Fibroblast of upper back skin (primary cell): Measurements from ENCODE around the gene SLC16A8.

Experiments
- DNase-seq: peaks from one replicate; pipeline ENCODE4 v3.0.0-alpha.2; 2013

Gene SLC16A8

DNA sequence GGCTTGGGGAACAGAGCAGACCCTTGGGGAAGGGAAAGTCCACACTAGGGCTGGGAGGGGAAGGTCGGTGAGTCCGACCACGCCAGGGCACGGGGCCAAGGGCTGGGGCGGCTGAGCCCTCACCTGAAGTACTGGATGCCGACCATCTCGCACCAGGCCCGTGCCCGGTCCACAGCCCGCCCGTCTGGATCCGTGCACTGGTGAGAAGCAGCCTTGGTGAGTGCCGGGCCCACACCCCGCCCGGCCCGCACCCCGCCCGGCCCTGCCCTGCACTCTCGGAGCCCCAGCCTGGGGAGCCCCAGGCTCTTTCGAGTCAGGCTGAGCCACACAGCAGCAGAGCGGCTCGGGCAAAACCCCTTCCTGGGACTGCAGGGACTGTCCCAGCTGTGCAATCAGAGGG is 28.4 kb upstream of the SLC16A8 start:
- no peak for DNase-seq

- DNase-seq: no peak
Observed at GRCh38 chr22:38111925-38112355, 28.0 kb upstream of the SLC16A8 start.

DNA sequence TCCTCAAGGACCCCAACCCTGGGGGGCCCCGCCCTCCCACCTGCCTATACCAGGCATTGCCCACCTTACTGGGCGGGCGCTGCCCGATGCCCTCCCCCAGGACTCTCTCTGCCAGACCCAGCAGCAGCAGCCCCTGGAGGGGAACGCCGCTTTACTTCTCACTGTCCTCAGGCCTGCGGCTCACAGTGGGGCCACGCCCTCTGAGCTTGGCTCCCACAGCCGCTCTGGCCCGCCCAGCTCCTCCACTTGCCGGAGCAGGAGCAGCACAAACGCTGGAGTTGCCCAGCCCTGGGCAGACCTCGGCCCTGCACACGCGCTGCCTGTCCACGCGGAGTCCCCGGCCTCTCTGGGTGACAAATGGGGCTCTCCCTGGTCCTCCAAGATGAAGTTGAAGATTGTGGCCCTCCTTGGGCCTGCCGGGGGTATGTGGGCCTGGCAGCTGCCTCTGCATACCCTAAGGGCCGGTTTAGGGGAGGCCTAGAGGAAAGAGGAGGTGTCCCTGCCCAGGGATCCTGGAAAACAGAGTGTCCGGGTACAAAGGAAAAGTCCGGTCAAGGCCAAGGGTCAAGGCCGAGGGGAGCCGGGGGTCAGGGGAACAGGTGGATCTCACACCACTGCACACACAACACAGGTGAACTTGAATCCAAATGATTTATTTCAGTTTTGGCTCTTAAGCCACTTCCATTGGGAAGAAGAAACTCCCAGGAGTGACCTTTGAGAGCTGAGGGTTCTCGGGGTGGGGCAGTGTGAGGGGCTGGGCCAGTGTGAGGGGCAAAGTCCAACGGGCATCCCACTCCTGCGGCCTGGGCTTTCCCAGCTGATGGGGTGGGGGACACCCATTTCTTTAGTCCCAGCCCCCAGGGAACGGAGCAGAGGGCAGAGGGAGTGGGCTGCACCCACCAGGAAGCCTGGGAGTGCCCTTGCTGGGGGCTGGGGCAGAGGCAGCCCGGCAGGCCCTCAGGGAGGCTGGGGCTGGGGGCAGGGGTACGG is 27.2 kb upstream of the SLC16A8 start:
- DNase-seq: no peak

DNA sequence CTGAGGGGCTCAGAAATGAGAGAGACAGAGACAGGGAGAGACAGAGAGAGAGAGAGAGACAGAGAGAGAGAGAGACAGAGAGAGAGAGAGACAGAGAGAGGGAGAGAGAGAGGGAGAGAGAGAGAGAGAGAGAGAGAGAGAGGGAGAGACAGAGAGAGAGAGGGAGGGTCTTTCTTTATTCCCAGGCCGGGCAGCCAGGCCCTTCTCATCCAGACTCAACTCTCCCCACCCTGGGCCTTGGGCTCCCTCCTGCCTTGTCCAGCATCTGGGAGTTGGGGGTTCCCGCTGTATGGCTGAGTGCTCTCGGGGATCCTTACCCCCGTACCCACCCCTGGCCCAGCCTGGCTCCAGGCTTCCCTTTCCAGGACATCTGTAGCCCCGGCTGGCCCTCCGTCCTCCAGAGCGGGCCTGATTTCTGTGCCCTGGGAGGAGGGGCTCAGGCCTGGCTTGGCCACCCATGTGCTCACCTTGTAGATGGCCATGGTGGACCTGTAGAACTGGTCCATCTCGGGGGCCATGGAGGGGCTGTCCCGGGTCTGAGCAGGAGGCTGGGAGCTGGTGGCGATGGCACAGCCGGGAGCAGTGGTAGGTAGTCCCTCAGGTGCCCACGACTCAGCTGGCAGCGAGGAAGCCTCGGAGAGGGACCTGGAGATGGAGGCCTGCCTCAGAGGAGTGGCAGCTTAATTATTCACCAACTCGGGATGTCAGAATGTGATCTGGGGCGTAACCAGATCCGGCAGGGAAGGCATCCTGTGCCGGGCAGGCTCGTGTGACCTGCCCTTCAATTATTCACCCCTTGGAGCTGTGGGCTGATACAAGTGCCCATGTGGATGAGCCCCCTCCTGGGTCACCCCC is 26.3 kb upstream of the SLC16A8 start, which contains the start of gene BAIAP2L2:
BAIAP2L2 (minus strand) TSS at position 677 of the 855 bp plus-strand sequence; CDS start at position 518, 159 bp downstream.
- DNase-seq: no peak

DNA sequence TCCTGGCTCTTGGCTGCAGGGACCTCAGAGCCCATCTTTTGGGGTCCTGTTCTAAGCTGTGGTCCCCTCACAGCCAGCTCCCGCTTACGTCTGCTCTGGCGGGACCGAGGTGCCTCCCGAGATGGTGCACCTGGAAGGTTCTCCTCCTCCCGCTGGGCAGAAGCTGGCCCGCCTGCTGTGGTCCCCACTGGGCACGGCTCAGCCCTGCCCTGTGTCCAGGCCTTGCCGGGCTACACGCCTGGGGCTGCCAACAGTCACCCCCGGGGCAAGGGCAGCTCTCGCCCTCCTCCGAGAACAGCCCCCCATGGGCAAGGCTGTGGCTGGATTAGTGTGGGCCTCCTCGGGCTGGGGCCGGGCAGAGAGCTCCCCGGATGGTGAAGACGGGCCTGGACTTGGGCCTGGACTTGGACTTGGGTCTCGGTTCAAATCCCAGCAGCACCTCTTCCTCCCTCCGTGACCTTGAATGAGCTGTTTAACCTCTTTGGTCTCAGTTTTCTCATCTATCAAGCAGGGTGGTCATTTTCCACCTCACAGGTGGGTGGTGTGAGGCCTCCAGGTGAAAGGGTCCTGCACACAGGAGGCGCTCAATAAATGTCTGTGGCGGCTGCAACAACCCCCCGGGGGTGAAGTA is 25.5 kb upstream of the SLC16A8 start:
- no peak for DNase-seq

- DNase-seq: no peak
Observed at GRCh38 chr22:38108561-38109319, 24.8 kb upstream of the SLC16A8 start.

DNA sequence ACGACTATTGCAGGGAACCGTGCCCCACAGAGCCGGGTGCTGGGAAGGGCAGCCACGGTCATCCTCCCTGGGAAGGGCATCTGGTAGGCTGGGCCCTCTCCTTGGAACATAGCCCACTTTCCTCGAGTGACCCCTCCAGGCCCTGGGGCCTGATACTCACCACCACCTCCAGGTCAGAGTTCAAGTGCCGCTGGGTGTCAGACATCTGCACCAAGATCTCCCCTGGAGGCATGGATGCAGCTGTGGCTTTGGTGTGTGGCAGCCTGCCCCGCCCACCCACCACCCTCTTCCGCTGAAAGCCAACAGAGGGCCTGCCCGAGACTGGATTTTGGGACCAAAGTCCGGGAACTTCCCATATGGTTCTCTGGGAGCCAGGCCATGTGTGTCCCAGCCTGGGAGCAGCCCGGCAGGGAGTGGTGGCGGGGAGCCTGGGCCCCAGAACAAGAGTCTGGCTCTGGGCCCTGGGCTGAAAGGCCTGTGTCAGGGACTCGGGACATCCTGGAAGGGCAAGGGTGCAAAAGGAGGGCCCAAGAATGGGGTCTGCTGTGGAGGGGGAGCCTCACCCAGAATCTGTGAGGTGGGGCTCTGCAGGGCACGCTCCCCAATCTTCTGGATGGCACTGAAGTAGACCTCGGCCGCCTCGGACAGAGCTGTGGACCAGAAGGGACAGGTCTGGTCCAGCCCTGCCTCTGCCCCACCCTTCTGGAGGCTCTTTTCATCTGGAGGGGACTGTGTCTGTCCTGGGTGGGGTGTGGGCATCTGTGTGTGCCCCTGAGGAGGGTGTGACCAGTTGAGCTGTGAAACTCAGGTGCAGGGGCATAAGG is 23.9 kb upstream of the SLC16A8 start:
- DNase-seq: no peak

DNA sequence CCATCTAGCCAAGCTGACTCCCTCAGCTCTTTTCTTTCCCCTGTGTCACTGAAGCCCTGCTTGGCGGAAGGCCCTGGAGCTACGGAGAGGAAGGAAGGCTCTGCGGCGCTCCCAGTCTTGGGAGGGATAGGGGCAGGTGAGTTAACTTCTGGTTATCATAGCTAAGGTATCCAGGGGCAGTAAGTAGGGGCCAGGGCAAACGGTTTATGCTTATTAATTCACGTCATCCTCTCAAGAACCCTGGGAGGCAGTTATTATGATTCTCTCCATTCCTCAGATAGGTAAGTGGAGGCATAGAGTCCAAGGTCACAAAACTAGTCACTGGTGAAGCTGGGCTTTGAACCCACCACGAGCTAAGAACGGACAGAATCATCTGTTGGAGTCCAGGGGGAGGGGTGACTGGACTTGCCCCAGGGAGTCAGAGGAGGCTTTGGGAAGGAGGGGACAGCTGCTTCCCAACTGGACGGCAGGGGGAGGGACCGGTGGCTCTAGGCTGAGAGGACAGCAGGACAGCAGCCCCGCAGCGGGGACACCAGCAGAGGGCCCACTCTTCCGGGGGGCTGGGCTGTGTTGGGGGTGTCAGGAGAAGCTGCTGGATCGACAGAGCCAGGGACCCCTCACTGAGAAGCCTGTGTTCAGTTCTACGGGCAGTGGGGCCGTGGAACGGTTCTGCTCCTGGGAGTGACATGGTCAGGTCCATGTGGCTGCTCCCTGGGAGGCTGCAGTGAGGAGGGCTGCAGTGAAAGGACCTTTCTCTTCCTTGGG is 23.0 kb upstream of the SLC16A8 start:
- DNase-seq: no peak

DNA sequence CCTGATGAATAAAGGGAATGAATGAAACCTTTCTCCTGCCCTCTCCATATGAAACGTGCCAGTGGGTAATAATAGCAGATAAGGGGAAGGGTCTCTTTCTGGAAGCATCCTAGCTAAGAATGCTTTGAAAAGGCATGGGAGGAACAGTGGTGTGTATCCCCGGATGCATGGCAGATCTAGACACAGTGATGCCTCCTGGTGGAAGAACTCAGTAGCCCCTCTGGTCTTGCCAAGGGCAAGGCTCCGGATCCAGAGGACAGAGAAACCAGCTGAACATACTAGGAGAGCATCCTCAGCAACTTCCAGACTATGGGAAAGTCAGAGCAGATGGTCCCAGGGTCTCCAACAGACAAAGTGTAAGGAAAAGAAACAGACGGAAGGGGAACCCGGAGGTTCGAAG is 20.1 kb upstream of the SLC16A8 start:
- DNase-seq: no peak

DNA sequence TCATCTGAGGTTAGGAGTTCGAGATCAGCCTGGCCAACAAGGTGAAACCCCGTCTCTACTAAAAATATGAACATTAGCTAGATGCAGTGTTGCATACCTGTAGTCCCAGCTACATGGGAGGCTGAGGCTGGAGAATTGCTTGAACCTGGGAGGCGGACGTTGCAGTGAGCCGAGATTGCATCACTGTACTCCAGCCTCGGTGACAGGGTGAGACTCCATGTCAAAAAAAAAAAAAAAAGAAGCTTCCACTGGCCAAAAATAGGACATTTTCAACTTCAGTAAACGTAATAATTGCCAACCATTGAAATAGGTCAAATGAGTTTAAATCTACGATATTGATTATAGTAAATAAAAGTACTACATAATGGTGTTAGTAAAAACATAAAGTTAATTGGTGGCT is 19.7 kb upstream of the SLC16A8 start:
- no peak for DNase-seq

DNA sequence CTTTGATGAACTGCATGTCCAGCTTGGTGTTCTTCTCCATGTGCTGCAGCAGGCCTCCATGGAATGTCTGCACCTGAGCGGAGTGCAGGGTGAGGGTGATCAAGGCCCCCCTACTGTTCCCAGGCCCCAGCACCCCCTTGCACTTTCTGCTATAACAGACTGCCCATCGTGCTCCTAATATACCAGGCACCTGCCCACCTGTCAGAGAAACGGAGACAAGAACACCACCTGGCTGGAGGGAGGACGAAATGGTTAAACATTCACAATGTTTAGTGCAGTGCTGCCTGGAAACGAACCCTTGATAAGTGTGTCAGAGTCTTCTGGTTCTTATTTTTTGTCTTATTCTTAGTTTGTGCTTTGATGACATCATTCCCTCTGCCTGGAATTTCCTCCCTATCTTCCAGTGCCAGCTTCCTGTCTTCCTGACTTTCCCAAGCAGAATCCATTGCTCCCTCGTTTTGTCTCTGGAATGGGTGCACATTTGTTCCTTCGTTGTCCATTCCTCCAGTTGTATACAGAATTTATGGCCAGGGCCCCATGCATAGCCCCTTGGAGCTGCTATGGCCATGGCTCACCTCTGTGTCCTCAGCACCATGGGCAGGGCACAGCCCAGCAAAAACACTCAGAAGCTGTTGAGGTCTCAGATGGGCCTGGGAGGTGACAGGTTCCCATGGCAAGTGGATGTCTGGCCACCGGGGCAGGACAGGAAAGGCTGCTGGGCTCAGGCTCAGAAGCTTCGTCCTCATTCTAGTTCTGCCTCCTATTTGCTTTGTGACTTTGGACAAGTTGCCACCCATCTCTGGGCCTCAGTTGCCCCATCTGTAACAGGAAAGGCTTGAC is 14.6 kb upstream of the SLC16A8 start:
- peak; percentile 44 for DNase-seq

- peak; percentile 9 for DNase-seq
Observed at GRCh38 chr22:38097557-38098409, 13.8 kb upstream of the SLC16A8 start.

DNA sequence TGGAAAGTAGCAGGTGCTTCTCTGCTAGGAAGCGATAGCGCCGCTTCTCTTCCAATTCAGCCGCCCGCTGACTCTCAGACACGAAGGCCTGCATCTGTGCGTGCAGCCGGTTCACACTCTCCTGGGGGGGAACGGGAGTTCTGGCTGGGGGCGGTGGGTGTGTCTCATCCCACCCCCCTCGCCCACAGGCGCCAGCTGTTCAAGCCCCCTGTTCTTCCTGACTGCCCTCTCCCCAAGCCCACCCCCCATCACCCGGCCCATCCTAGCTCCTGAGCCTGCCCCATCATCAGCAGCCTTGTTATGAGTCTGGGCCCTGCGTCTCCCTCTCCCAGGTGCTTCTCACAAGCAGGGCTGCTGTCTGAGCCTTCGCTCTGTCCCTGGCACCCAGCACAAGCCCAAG is 13.1 kb upstream of the SLC16A8 start:
- no peak for DNase-seq

DNA sequence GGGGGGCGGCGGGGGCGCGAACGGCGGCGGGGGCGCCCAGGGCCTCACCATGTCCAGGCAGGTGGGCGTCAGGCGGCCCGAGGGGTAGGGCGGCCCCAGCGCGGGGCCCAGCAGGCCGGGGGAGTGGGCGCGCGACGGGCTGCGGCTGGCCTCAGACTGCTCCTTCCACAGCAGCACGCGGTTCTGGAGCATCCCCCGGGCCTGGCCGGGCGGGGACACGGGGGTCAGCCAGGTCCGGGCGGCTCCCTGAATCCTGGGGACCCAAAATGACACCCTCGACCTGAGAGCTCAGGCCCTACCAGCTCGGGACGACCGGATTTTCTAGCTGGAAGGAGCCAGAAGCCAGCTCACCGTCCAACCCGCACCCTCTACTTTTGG is 5.5 kb upstream of the SLC16A8 start:
- no peak for DNase-seq

GRCh38 chr22:38088629-38089473 is 4.9 kb upstream of the SLC16A8 start:
- DNase-seq: no peak

DNA sequence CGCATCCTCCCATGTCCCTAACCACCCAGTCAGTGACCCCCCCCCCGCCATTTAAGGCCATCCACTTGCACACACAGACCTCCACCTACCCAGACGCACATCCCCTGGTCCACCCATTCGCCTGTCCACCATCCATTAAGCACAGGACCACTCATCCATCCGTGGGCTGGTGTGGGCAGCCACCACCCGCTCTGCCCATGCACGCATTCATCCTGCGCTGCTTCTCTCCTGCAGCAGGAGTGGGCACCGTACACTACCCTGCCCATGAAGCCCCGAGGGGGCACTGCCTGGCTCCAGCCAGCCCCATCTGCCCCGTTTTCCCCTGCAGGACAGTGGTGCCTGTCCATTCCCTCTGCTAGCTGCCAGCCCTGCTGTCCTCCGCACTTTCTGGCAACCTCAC is 3.9 kb upstream of the SLC16A8 start:
- no peak for DNase-seq

DNA sequence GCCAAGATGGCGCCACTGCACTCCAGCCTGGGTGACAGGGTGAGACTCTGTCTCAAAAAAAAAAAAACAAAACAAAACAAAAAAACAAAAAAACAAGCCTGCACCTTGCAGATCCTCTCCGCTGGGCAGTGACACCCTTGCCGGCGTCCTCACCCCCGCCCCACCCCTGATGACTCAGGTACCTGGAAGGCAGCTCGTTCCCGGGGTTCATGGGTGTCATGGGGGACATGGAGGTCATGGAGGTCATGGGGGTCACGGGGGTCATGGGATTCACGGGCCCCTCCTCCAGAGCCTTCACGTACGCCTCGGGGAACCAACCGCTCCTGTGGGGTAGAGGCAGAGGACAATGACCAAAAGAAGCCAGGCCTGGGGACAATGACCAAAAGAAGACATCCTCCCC is 3.0 kb upstream of the SLC16A8 start:
- no peak for DNase-seq
